Spleen (tissue), 11 donors: ENCODE data around the gene DMRT2. TPM values are rescaled to one million over a fixed set of nuclear protein-coding genes. Genes with fewer than 3 reads are reported as not detected.

Experiments used
- DNase-seq: peaks from one replicate; pipeline ENCODE4 v3.0.0-alpha.2; 2020
- H3K27ac ChIP-seq, 8 donors: fragments of 200-600 bp; sonication (generic) in 7 of 8; 1 replicate in 4 of 8; 2 replicates in 4 of 8; pipeline versions ENCODE4 v1.5.0 to v1.8.0; 2016 to 2021; ENCODE audit warnings: inconsistent platforms in 4 of 8, mild to moderate bottlenecking in 4 of 8, moderate library complexity in 1 of 8
- H3K27me3 ChIP-seq, 7 donors: fragments of 200-600 bp; sonication (generic) in 6 of 7; replicated peaks in 1 of 7; 1 replicate in 4 of 7; 2 replicates in 3 of 7; pipeline versions ENCODE4 v1.5.0 to v1.8.0; 2016 to 2021; ENCODE audit warnings: inconsistent platforms in 3 of 7, mild to moderate bottlenecking in 1 of 7
- H3K36me3 ChIP-seq, 6 donors: fragments of 200-600 bp; sonication (generic) in 5 of 6; 1 replicate in 4 of 6; 2 replicates in 2 of 6; pipeline versions ENCODE4 v1.5.0 to v1.8.0; 2016 to 2021; ENCODE audit warnings: inconsistent platforms in 2 of 6
- H3K4me1 ChIP-seq, 6 donors: fragments of 200-600 bp; sonication (generic) in 5 of 6; 1 replicate in 3 of 6; 2 replicates in 3 of 6; pipeline versions ENCODE4 v1.5.0 to v1.8.0; 2016 to 2021; ENCODE audit warnings: inconsistent platforms in 3 of 6
- H3K4me3 ChIP-seq, 8 donors: fragments of 200-600 bp; sonication (generic) in 7 of 8; 1 replicate in 4 of 8; 2 replicates in 4 of 8; pipeline versions ENCODE4 v1.5.0 to v1.8.0; 2016 to 2021; ENCODE audit warnings: inconsistent platforms in 4 of 8, mild to moderate bottlenecking in 4 of 8, moderate library complexity in 2 of 8
- H3K9me3 ChIP-seq, 8 donors: fragments of 200-600 bp; sonication (generic) in 7 of 8; 1 replicate in 4 of 8; 2 replicates in 4 of 8; pipeline versions ENCODE4 v1.5.0 to v1.8.0; 2016 to 2021; ENCODE audit warnings: inconsistent platforms in 4 of 8
- CTCF ChIP-seq, 11 experiments: fragments of 200-600 bp in 7 of 11; fragments of 450-650 bp in 4 of 11; sonication (generic) in 4 of 11; IDR thresholded peaks in 8 of 11; conservative IDR thresholded peaks in 3 of 11; 1 replicate in 7 of 11; 2 replicates in 4 of 11; pipeline versions ENCODE4 v1.4.0 to v1.8.0; 2016 to 2021; ENCODE audit warnings: antibody characterized with exemption in 11 of 11, inconsistent platforms in 4 of 11, mild to moderate bottlenecking in 1 of 11
- POLR2A ChIP-seq, 3 donors: fragments of 450-650 bp; IDR thresholded peaks; one replicate each; pipeline ENCODE4 v1.5.1; 2017; ENCODE audit warnings: antibody characterized with exemption in 3 of 3, mild to moderate bottlenecking in 1 of 3
- POLR2AphosphoS5 ChIP-seq, 3 donors: sonication (generic); formaldehyde crosslinking; IDR thresholded peaks; one replicate each; pipeline ENCODE4 v1.5.1; 2017; ENCODE audit warnings: antibody characterized with exemption in 3 of 3
- WGBS, 5 donors: extraction: QIAGEN DNeasy Blood & Tissue Kit in 3 of 5; methylation state at CpG; one replicate each; pipeline versions ENCODE4 v1.1.5 to v1.1.7; 2013 to 2018; 5-methylcytosine and 5-hydroxymethylcytosine counted together
- intact Hi-C: fragments of 100-400 bp; cut with DNase I; formaldehyde crosslinking; loops from one replicate; pipeline ENCODE4 v1.15.0; 2023; ENCODE audit warnings: low total_unique reads
- polyA plus RNA-seq, 3 donors: library from polyadenylated mRNA; stranded (reverse); fragments of 200-250 nt; gene quantifications; one replicate each; pipeline ENCODE4 v1.2.1, GENCODE V29; 2013
- total RNA-seq, 7 donors: library from RNA; depleted of rRNA in 3 of 7; stranded (reverse); fragments of >200 nt in 3 of 7; fragmentation: NEBNext Ultra II Directional in 4 of 7; extraction: Animal tissue kit (Norgen Biotek cat#: 25700) in 4 of 7; gene quantifications; one replicate each; pipeline versions ENCODE4 v1.1.0 to v1.2.1, GENCODE V29; 2016 to 2021
- donor health status: healthy with polysubstance abuse.
- donor health status: DM: no; HTN: no; CAD: no; lungs with moderate emphysema.
- donor health status: DM: no; HTN: no; CAD: no.
- donor health status: Bipolar disorder and iron deficiency.
- donor health status: healthy.
- donor health status: DM: no; HTN: no; CAD: no.
- donor health status: DM: yes; HTN: yes; CAD: no.

Gene DMRT2
- total and polyA plus RNA-seq, 10 donors, result not detected

GRCh38 chr9:1085086-1085485, 34.9 kb downstream of the DMRT2 start:
- 76 to 82% (median 82%) methylated on average over 4 of the region's 4 CpGs for WGBS, 5 donors
- Histone ChIP-seq H3K4me3 (no peak overlapping the region), H3K36me3 (no peaks in the 10 kb centered on the region), H3K4me1 (no peaks in the 10 kb centered on the region), H3K9me3 (no peaks in the 10 kb centered on the region), H3K27me3 (peaks cover 0 to 32% (median 0%) of the 10 kb centered on the region in 7 donors), H3K27ac (no peak overlapping the region)
- no peak for DNase-seq
- no peak for TF ChIP-seq POLR2AphosphoS5 (IDR thresholded peaks at IDR 0.05)
- no peak for TF ChIP-seq POLR2A (IDR thresholded peaks at IDR 0.05)
- no peak for TF ChIP-seq CTCF (IDR thresholded peaks at IDR 0.05 in 8 of 11, conservative IDR thresholded peaks at IDR 0.05 in 3 of 11)
- intact Hi-C loops, result no loop called here

GRCh38 chr9:1086517-1086916, 36.4 kb downstream of the DMRT2 start:
- DNase-seq, result no peak
- H3K27me3 ChIP-seq, result peaks cover 0 to 38% (median 0%) of the 10 kb centered on the region in 7 donors
- intact Hi-C loops, result no loop called here
- H3K27ac ChIP-seq, result no peak overlapping the region
- H3K9me3 ChIP-seq, result no peaks in the 10 kb centered on the region
- H3K4me3 ChIP-seq, result no peak overlapping the region
- 67 to 82% (median 69%) methylated on average over 3 of the region's 3 CpGs for WGBS, 5 donors
- TF ChIP-seq CTCF (IDR thresholded peaks at IDR 0.05 in 8 of 11, conservative IDR thresholded peaks at IDR 0.05 in 3 of 11), result no peak
- no peak for TF ChIP-seq POLR2AphosphoS5 (IDR thresholded peaks at IDR 0.05)
- TF ChIP-seq POLR2A (IDR thresholded peaks at IDR 0.05), result no peak
- H3K4me1 ChIP-seq, result no peaks in the 10 kb centered on the region
- H3K36me3 ChIP-seq, result no peaks in the 10 kb centered on the region

GRCh38 chr9:1087120-1087881, 37.1 kb downstream of the DMRT2 start:
- Histone ChIP-seq H3K27me3 (peaks cover 0 to 36% (median 0%) of the 10 kb centered on the region in 7 donors), H3K4me3 (no peak overlapping the region)

More at GRCh38 chr9:1087120-1087881, 37.1 kb downstream of the DMRT2 start:
- no peak for DNase-seq
- 77 to 85% (median 81%) methylated on average over 7 of the region's 7 CpGs for WGBS, 5 donors
- H3K36me3 ChIP-seq, result no peaks in the 10 kb centered on the region
- no peaks in the 10 kb centered on the region for H3K9me3 ChIP-seq
- H3K27ac ChIP-seq, result no peak overlapping the region
- H3K4me1 ChIP-seq, result no peaks in the 10 kb centered on the region
- TF ChIP-seq POLR2A (IDR thresholded peaks at IDR 0.05) (no peak), POLR2AphosphoS5 (IDR thresholded peaks at IDR 0.05) (no peak), CTCF (IDR thresholded peaks at IDR 0.05 in 8 of 11, conservative IDR thresholded peaks at IDR 0.05 in 3 of 11) (no peak)
- intact Hi-C loops, result no loop called here
